ENCODE results near the gene TRIM17.

GRCh38 chr1:228404107-228404720 is 12.4 kb downstream of the TRIM17 start:
- TF ChIP-seq, protein P1, sequence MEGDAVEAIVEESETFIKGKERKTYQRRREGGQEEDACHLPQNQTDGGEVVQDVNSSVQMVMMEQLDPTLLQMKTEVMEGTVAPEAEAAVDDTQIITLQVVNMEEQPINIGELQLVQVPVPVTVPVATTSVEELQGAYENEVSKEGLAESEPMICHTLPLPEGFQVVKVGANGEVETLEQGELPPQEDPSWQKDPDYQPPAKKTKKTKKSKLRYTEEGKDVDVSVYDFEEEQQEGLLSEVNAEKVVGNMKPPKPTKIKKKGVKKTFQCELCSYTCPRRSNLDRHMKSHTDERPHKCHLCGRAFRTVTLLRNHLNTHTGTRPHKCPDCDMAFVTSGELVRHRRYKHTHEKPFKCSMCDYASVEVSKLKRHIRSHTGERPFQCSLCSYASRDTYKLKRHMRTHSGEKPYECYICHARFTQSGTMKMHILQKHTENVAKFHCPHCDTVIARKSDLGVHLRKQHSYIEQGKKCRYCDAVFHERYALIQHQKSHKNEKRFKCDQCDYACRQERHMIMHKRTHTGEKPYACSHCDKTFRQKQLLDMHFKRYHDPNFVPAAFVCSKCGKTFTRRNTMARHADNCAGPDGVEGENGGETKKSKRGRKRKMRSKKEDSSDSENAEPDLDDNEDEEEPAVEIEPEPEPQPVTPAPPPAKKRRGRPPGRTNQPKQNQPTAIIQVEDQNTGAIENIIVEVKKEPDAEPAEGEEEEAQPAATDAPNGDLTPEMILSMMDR (IDR thresholded peaks at IDR 0.05; ENCODE audit: low read depth, low read length): no peak
- TF ChIP-seq, protein P2, sequence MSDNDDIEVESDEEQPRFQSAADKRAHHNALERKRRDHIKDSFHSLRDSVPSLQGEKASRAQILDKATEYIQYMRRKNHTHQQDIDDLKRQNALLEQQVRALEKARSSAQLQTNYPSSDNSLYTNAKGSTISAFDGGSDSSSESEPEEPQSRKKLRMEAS (IDR thresholded peaks at IDR 0.05; ENCODE audit: low read depth, low read length): no peak

All from NB4 (cell line).